ENCODE results near the gene RNF222.

RNF222 gene

GRCh38 chr17:8436169-8436843 lies 38.7 kb upstream of the RNF222 start:
- TF ChIP-seq FOXP2 (optimal IDR thresholded peaks at IDR 0.05; ENCODE audit: control extremely low read depth, extremely low read length, insufficient read depth) (no peak), POLR2AphosphoS5 (IDR thresholded peaks at IDR 0.05; ENCODE audit: borderline replicate concordance, low read depth, low read length) (no peak), EZH2 (IDR thresholded peaks at IDR 0.05) (no peak)
- peak overlapping the region; percentile 92 for H3K4me3 ChIP-seq
- peak overlapping the region; percentile 95 for H3K9ac ChIP-seq (ENCODE audit: insufficient read length)
- peak overlapping the region; percentile 76 for H3K27ac ChIP-seq
- no peak for DNase-seq (ENCODE audit: low read depth, low spot score)
- no peaks in the 10 kb centered on the region for H3K9me3 ChIP-seq (ENCODE audit: low read depth, low read length)
- H3K36me3 ChIP-seq (ENCODE audit: insufficient read depth, low read length): peaks cover 12% of the 10 kb centered on the region

- peak within 1 kb of the TSS; percentile 92 for H3K4me3 ChIP-seq
- peak; percentile 90 for TF ChIP-seq POLR2AphosphoS5 (IDR thresholded peaks at IDR 0.05; ENCODE audit: borderline replicate concordance, low read depth, low read length)
- peak; percentile 16 for TF ChIP-seq FOXP2 (optimal IDR thresholded peaks at IDR 0.05; ENCODE audit: control extremely low read depth, extremely low read length, insufficient read depth)
- no peak for TF ChIP-seq EZH2 (IDR thresholded peaks at IDR 0.05)
- no peaks in the 10 kb centered on the region for H3K9me3 ChIP-seq (ENCODE audit: low read depth, low read length)
- DNase-seq (ENCODE audit: low read depth, low spot score): peak; percentile 18
- H3K36me3 ChIP-seq (ENCODE audit: insufficient read depth, low read length): peaks cover 12% of the 10 kb centered on the region
- peak within 1 kb of the TSS; percentile 76 for H3K27ac ChIP-seq
- H3K9ac ChIP-seq (ENCODE audit: insufficient read length): peak within 1 kb of the TSS; percentile 95
Measured at GRCh38 chr17:8435245-8436168, 37.9 kb upstream of the RNF222 start, which contains the start of gene NDEL1. Gene NDEL1, plus strand, starts transcription at chr17:8435884. Its CDS starts 8,388 bp downstream, at chr17:8444272.

- Histone ChIP-seq H3K9ac (ENCODE audit: insufficient read length) (no peak overlapping the region), H3K9me3 (ENCODE audit: low read depth, low read length) (no peaks in the 10 kb centered on the region), H3K4me3 (no peak overlapping the region), H3K36me3 (ENCODE audit: insufficient read depth, low read length) (no peaks in the 10 kb centered on the region), H3K27ac (no peak overlapping the region)
- no peak for TF ChIP-seq EZH2 (IDR thresholded peaks at IDR 0.05)
- no peak for TF ChIP-seq POLR2AphosphoS5 (IDR thresholded peaks at IDR 0.05; ENCODE audit: borderline replicate concordance, low read depth, low read length)
- no peak for TF ChIP-seq FOXP2 (optimal IDR thresholded peaks at IDR 0.05; ENCODE audit: control extremely low read depth, extremely low read length, insufficient read depth)
- no peak for DNase-seq (ENCODE audit: low read depth, low spot score)
Measured at GRCh38 chr17:8430966-8431365, 33.3 kb upstream of the RNF222 start.

- Histone ChIP-seq H3K36me3 (ENCODE audit: insufficient read depth, low read length) (no peaks in the 10 kb centered on the region), H3K9me3 (ENCODE audit: low read depth, low read length) (no peaks in the 10 kb centered on the region), H3K27ac (no peak overlapping the region), H3K9ac (ENCODE audit: insufficient read length) (no peak overlapping the region), H3K4me3 (no peak overlapping the region)
- no peak for TF ChIP-seq EZH2 (IDR thresholded peaks at IDR 0.05)
- no peak for TF ChIP-seq FOXP2 (optimal IDR thresholded peaks at IDR 0.05; ENCODE audit: control extremely low read depth, extremely low read length, insufficient read depth)
- TF ChIP-seq POLR2AphosphoS5 (IDR thresholded peaks at IDR 0.05; ENCODE audit: borderline replicate concordance, low read depth, low read length): no peak
- no peak for DNase-seq (ENCODE audit: low read depth, low spot score)
Measured at GRCh38 chr17:8426802-8427201, 29.2 kb upstream of the RNF222 start.

- no peaks in the 10 kb centered on the region for H3K36me3 ChIP-seq (ENCODE audit: insufficient read depth, low read length)
- no peaks in the 10 kb centered on the region for H3K9me3 ChIP-seq (ENCODE audit: low read depth, low read length)
- no peak overlapping the region for H3K27ac ChIP-seq
- DNase-seq (ENCODE audit: low read depth, low spot score): no peak
- H3K9ac ChIP-seq (ENCODE audit: insufficient read length): no peak overlapping the region
- no peak overlapping the region for H3K4me3 ChIP-seq
- no peak for TF ChIP-seq FOXP2 (optimal IDR thresholded peaks at IDR 0.05; ENCODE audit: control extremely low read depth, extremely low read length, insufficient read depth)
- TF ChIP-seq EZH2 (IDR thresholded peaks at IDR 0.05): no peak
- no peak for TF ChIP-seq POLR2AphosphoS5 (IDR thresholded peaks at IDR 0.05; ENCODE audit: borderline replicate concordance, low read depth, low read length)
Measured at GRCh38 chr17:8426094-8426720, 28.6 kb upstream of the RNF222 start.

- no peak for DNase-seq (ENCODE audit: low read depth, low spot score)
- Histone ChIP-seq H3K9me3 (ENCODE audit: low read depth, low read length) (no peaks in the 10 kb centered on the region), H3K36me3 (ENCODE audit: insufficient read depth, low read length) (no peaks in the 10 kb centered on the region), H3K9ac (ENCODE audit: insufficient read length) (no peak overlapping the region), H3K27ac (no peak overlapping the region), H3K4me3 (no peak overlapping the region)
- TF ChIP-seq FOXP2 (optimal IDR thresholded peaks at IDR 0.05; ENCODE audit: control extremely low read depth, extremely low read length, insufficient read depth) (no peak), EZH2 (IDR thresholded peaks at IDR 0.05) (no peak), POLR2AphosphoS5 (IDR thresholded peaks at IDR 0.05; ENCODE audit: borderline replicate concordance, low read depth, low read length) (no peak)
Measured at GRCh38 chr17:8421571-8421970, 23.9 kb upstream of the RNF222 start.

- no peak overlapping the region for H3K9ac ChIP-seq (ENCODE audit: insufficient read length)
- no peaks in the 10 kb centered on the region for H3K36me3 ChIP-seq (ENCODE audit: insufficient read depth, low read length)
- TF ChIP-seq POLR2AphosphoS5 (IDR thresholded peaks at IDR 0.05; ENCODE audit: borderline replicate concordance, low read depth, low read length) (no peak), EZH2 (IDR thresholded peaks at IDR 0.05) (no peak), FOXP2 (optimal IDR thresholded peaks at IDR 0.05; ENCODE audit: control extremely low read depth, extremely low read length, insufficient read depth) (no peak)
- H3K9me3 ChIP-seq (ENCODE audit: low read depth, low read length): no peaks in the 10 kb centered on the region
- H3K27ac ChIP-seq: no peak overlapping the region
- DNase-seq (ENCODE audit: low read depth, low spot score): no peak
- no peak overlapping the region for H3K4me3 ChIP-seq
Measured at GRCh38 chr17:8420041-8420934, 22.7 kb upstream of the RNF222 start.
